Right atrium auricular region (tissue), 2 donors: Measurements from ENCODE around the gene MYBPC2. TPM values are rescaled to one million over a fixed set of nuclear protein-coding genes. Genes with fewer than 3 reads are reported as not detected.

ENCODE experiments used
- DNase-seq: peaks from one replicate; pipeline ENCODE4 v3.0.0-alpha.2; 2019; ENCODE audit warnings: low spot score
- H3K27ac ChIP-seq, 2 donors: fragments of 200-600 bp; sonication (generic); 1 replicate in 1 of 2; 2 replicates in 1 of 2; pipeline ENCODE4 v1.5.1; 2016 to 2019
- H3K27me3 ChIP-seq, 2 donors: fragments of 200-600 bp; sonication (generic); one replicate each; pipeline versions ENCODE4 v1.5.1 to v1.6.0; 2017 to 2019
- H3K36me3 ChIP-seq: fragments of 200-600 bp; sonication (generic); one replicate; pipeline ENCODE4 v1.5.1; 2016
- H3K4me1 ChIP-seq, 2 donors: fragments of 200-600 bp; sonication (generic); one replicate each; pipeline versions ENCODE4 v1.5.1 to v1.6.0; 2017 to 2019
- H3K4me3 ChIP-seq, 2 donors: fragments of 200-600 bp; sonication (generic); 1 replicate in 1 of 2; 2 replicates in 1 of 2; pipeline ENCODE4 v1.5.1; 2017 to 2019; ENCODE audit warnings: mild to moderate bottlenecking in 1 of 2, moderate library complexity in 1 of 2
- H3K9me3 ChIP-seq, 2 donors: fragments of 200-600 bp; sonication (generic); one replicate each; pipeline ENCODE4 v1.5.1; 2019
- CTCF ChIP-seq, 2 donors: fragments of 200-600 bp; sonication (generic); IDR thresholded peaks; one replicate each; pipeline ENCODE4 v1.5.1; 2019; ENCODE audit warnings: antibody characterized with exemption in 2 of 2
- total RNA-seq, 2 donors: library from RNA; depleted of rRNA; stranded (reverse); fragments of >200 nt; gene quantifications; one replicate each; pipeline ENCODE4 v1.1.0, GENCODE V29; 2016

Gene MYBPC2
- total RNA-seq, 2 donors from 2014 or later, result not detected

- TF ChIP-seq CTCF (IDR thresholded peaks at IDR 0.05), result no peak
- Histone ChIP-seq H3K4me3 (no peak overlapping the region), H3K36me3 (peaks cover 46% of the 10 kb centered on the region), H3K9me3 (no peaks in the 10 kb centered on the region), H3K27me3 (no peaks in the 10 kb centered on the region), H3K27ac (no peak overlapping the region), H3K4me1 (peaks cover 3 to 25% of the 10 kb centered on the region in 2 donors)
- no peak for DNase-seq
Measured at GRCh38 chr19:50479761-50480251, 47.1 kb downstream of the MYBPC2 start.

- Histone ChIP-seq H3K9me3 (no peaks in the 10 kb centered on the region), H3K27ac (no peak overlapping the region), H3K27me3 (no peaks in the 10 kb centered on the region), H3K4me1 (peaks cover 3 to 25% of the 10 kb centered on the region in 2 donors), H3K4me3 (no peak overlapping the region), H3K36me3 (peaks cover 46% of the 10 kb centered on the region)
- no peak for DNase-seq
- TF ChIP-seq CTCF (IDR thresholded peaks at IDR 0.05), result no peak
Measured at GRCh38 chr19:50480281-50481111, 47.8 kb downstream of the MYBPC2 start.

GRCh38 chr19:50481351-50482149 is 48.9 kb downstream of the MYBPC2 start:
- DNase-seq, result no peak
- Histone ChIP-seq H3K36me3 (peaks cover 46% of the 10 kb centered on the region), H3K27me3 (no peaks in the 10 kb centered on the region), H3K4me1 (peaks cover 3 to 25% of the 10 kb centered on the region in 2 donors), H3K4me3 (no peak overlapping the region), H3K27ac (no peak overlapping the region), H3K9me3 (no peaks in the 10 kb centered on the region)
- no peak for TF ChIP-seq CTCF (IDR thresholded peaks at IDR 0.05)

GRCh38 chr19:50482271-50482855 is 49.7 kb downstream of the MYBPC2 start:
- H3K9me3 ChIP-seq, result no peaks in the 10 kb centered on the region
- H3K36me3 ChIP-seq, result peaks cover 52% of the 10 kb centered on the region
- no peak for DNase-seq
- H3K4me1 ChIP-seq, result peaks cover 3 to 18% of the 10 kb centered on the region in 2 donors
- H3K27ac ChIP-seq, result no peak overlapping the region
- TF ChIP-seq CTCF (IDR thresholded peaks at IDR 0.05), result no peak
- no peak overlapping the region for H3K4me3 ChIP-seq
- H3K27me3 ChIP-seq, result no peaks in the 10 kb centered on the region

- Histone ChIP-seq H3K4me3 (no peak overlapping the region), H3K36me3 (peaks cover 51% of the 10 kb centered on the region), H3K27ac (no peak overlapping the region), H3K9me3 (no peaks in the 10 kb centered on the region), H3K4me1 (peaks cover 1 to 12% of the 10 kb centered on the region in 2 donors), H3K27me3 (no peaks in the 10 kb centered on the region)
- DNase-seq, result no peak
- TF ChIP-seq CTCF (IDR thresholded peaks at IDR 0.05), result no peak
Measured at GRCh38 chr19:50482916-50483315, 50.2 kb downstream of the MYBPC2 start.
